C4-2B (cell line): ENCODE data around the gene TRIM62.
"Not testable (repeated sequence)": the region's sequence is repeated elsewhere in the genome, so short reads cannot be mapped to it uniquely, and the experiment has no call there.

Experiments used
- H3K27ac ChIP-seq: fragments of 450-650 bp; 2 replicates; pipeline ENCODE4 v1.5.1; 2017
- ZFX ChIP-seq: fragments of 450-650 bp; IDR thresholded peaks from 2 replicates; pipeline ENCODE4 v1.6.1; 2017
- TF ChIP-seq, protein P1 (sequence below): fragments of 450-650 bp; conservative IDR thresholded peaks from 2 replicates; pipeline ENCODE4 v1.5.1; 2017; ENCODE audit warnings: mild to moderate bottlenecking

The TRIM62 gene

GRCh38 chr1:33141781-33142180, 40.1 kb downstream of the TRIM62 start:
- no peak for TF ChIP-seq ZFX
- TF ChIP-seq, protein P1, sequence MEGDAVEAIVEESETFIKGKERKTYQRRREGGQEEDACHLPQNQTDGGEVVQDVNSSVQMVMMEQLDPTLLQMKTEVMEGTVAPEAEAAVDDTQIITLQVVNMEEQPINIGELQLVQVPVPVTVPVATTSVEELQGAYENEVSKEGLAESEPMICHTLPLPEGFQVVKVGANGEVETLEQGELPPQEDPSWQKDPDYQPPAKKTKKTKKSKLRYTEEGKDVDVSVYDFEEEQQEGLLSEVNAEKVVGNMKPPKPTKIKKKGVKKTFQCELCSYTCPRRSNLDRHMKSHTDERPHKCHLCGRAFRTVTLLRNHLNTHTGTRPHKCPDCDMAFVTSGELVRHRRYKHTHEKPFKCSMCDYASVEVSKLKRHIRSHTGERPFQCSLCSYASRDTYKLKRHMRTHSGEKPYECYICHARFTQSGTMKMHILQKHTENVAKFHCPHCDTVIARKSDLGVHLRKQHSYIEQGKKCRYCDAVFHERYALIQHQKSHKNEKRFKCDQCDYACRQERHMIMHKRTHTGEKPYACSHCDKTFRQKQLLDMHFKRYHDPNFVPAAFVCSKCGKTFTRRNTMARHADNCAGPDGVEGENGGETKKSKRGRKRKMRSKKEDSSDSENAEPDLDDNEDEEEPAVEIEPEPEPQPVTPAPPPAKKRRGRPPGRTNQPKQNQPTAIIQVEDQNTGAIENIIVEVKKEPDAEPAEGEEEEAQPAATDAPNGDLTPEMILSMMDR: no peak
- no peak overlapping the region for H3K27ac ChIP-seq

DNA sequence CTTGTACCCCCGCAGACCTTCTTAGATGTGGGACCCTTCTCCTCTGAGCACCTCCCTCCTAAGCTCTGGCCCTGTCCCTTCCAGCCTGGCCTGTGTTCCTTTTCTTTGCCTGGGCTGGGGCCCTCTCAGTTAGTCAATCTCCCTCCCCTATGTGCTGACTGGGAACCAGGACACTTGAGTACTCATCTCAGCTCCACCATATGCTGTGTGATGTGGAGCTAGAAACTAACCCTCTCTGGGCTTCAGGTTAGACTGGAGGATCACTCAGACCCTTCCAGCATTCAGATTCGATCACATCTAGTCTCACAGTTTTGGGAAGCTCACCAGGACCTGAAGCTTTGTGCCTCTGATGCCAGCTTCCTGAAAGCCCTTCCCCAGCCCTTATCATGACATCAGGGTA, 40.6 kb downstream of the TRIM62 start:
- no peak overlapping the region for H3K27ac ChIP-seq
- TF ChIP-seq, protein P1: no peak

GRCh38 chr1:33140153-33141149, 41.4 kb downstream of the TRIM62 start:
- no peak overlapping the region for H3K27ac ChIP-seq
- no peak for TF ChIP-seq ZFX
- TF ChIP-seq, protein P1: no peak

DNA sequence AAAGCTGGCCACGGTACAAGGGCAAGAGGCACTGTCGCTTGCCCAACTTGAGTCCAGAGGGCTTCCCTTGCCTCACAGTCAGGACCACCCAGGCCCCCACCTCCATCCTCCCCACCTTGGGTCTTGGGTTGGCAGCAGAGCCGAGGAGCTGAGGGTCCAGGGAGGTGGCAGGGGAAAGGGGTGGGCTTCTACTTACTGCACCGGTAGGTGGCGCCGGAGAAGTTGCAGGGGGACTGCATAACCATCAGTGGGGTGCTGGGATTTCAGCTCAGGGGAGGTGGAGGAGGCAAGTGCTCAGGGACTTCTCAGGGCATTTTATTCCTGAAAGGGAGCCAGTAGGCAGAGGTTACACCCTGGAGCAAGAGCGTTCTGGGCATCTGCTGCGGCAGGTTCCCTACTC, 44.0 kb downstream of the TRIM62 start:
- no peak for TF ChIP-seq ZFX
- TF ChIP-seq, protein P1: no peak; the same call in 1 of the 2 replicates
- H3K27ac ChIP-seq: no peak overlapping the region

GRCh38 chr1:33136041-33136440, 45.8 kb downstream of the TRIM62 start:
- H3K27ac ChIP-seq: not testable (repeated sequence)

DNA sequence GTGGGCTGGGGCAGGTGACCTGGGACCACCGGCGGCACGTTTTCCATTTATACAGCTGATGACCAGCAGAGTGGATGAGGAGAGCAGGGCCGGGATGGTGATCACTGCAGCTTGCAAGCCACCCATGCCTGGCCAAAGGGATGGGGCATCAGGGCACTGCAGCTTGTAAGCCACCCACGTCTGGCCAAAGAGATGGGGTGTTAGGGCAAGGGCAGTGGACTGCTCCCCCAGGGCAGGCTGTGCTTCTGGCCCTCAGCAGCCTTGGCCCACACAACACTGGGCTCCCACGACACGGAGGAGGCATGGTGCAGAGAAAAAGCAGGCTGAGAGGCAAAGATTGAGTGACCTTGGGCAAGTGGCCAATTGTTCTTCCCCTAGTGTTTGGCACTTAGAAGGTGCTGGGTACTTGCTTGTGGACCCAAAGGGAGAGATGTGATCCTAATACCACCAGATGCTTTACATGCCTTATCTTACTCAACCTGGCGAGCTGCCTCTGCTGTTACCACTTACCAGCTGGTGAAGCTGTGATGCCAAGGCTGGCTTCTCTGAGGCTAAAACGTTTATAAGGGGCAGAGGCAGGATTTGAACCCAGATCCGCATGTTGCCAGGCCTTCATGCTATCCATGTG, 48.3 kb downstream of the TRIM62 start:
- H3K27ac ChIP-seq: no peak overlapping the region
- TF ChIP-seq, protein P1: no peak
- TF ChIP-seq ZFX: no peak

GRCh38 chr1:33132549-33132948, 49.3 kb downstream of the TRIM62 start:
- TF ChIP-seq, protein P1: no peak
- no peak for TF ChIP-seq ZFX
- no peak overlapping the region for H3K27ac ChIP-seq
